ENCODE measurements around the gene UNKL. TPM values are rescaled to one million over a fixed set of nuclear protein-coding genes. Genes with fewer than 3 reads are reported as not detected.

UNKL gene
- total RNA-seq, 1 donor from 2014 or later, result 3.7 TPM

DNA sequence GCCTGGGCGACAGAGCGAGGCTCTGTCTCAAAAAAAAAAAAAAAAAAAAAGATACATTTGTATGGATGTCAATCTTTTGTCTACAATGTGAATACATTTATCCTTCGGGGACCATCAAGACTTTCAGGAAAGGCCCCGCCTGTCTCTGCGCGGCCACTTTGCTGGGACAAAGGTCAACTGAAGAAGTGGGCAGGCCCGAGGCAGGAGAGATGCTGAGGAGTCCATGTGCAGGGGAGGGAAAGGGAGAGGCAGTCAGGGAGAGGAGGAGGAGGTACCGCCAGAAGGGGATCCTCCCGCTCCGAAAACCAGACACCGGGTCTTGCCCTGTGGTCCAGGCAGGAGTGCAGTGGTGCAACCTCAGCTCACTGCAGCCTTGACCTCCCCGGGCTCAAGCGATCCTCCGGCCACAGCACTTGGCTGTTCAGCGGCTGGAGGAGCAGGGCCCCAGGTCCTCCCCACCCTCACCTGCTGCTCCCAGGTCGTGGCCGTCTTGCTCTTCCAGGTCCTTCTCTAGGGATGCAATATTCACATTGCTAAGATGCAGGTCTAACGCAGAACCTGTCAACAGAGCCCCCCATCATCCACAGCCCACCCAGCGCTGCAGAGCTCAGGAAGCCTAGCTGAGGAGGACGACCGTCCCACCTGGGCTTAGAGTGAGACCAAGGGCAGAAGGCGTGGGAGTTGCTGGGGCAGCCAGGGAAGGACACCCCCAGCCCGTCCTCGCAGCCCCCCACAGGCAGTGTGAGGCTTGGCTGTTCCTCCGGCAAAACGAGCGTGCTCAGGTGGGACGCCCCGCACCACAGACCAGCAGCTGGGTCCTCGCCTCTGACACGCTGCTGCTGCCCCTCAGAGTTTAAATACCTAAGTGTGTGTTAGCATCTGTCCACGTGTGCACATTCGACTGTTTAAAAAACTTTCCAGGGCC lies 43.2 kb downstream of the UNKL start:
- H3K9me3 ChIP-seq (ENCODE audit: control insufficient read depth in 3 of 3, low read length in 3 of 3), result no peaks in the 10 kb centered on the region
- no peaks in the 10 kb centered on the region for H3K4me1 ChIP-seq (ENCODE audit: control insufficient read depth in 3 of 3, insufficient read depth in 3 of 3, low read length in 3 of 3)
- peaks cover 23 to 25% (median 25%) of the 10 kb centered on the region in 3 donors for H3K36me3 ChIP-seq (ENCODE audit: control insufficient read depth in 3 of 3, insufficient read depth in 3 of 3, low read length in 3 of 3)
- no peaks in the 10 kb centered on the region for H3K27me3 ChIP-seq (ENCODE audit: control insufficient read depth in 3 of 3, insufficient read depth in 3 of 3, low read length in 3 of 3)
- no peak overlapping the region for H3K4me3 ChIP-seq (ENCODE audit: low read length in 3 of 3)
- H3K27ac ChIP-seq (ENCODE audit: low read depth, low read length), result no peak overlapping the region
- H3K9ac ChIP-seq (ENCODE audit: low read depth in 1 of 3, low read length in 3 of 3), result no peak overlapping the region

DNA sequence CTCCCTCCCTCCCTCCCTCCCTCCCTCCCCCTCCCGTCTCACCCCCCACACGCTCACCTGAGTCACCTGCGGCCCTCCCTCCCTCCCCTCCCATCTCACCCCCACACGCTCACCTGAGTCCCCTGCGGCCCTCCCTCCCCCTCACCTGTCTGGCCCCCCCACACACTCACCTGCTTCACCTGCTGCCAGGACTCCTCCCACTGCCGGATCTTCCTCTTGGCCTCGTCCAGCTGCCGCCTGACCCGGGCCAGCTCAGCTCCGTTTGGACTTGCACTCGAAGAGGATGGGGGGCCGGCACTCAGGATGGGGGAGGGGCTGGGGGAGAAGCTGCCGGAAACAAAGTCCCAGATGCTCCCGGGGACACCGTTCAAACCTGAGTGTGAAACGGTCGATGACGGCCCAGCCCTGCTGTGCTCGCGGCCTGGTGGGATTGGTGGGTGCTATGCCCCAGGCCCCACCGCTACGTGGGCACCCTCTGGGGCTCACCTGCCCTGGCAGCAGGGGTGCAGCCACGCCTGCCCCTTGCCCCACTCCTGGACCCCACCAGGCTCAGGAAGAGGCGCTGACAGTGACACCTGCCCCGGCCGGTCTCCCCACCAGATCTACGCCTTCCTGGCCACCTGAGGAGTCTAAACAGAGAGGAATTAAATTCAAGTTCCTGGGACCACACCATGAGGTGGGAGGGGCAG lies 46.9 kb downstream of the UNKL start:
- Histone ChIP-seq H3K4me3 (ENCODE audit: low read length in 3 of 3) (no peak overlapping the region), H3K9ac (ENCODE audit: low read depth in 1 of 3, low read length in 3 of 3) (no peak overlapping the region), H3K9me3 (ENCODE audit: control insufficient read depth in 3 of 3, low read length in 3 of 3) (no peaks in the 10 kb centered on the region), H3K36me3 (ENCODE audit: control insufficient read depth in 3 of 3, insufficient read depth in 3 of 3, low read length in 3 of 3) (peaks cover 42 to 52% (median 44%) of the 10 kb centered on the region in 3 donors), H3K27ac (ENCODE audit: low read depth, low read length) (no peak overlapping the region), H3K27me3 (ENCODE audit: control insufficient read depth in 3 of 3, insufficient read depth in 3 of 3, low read length in 3 of 3) (no peaks in the 10 kb centered on the region), H3K4me1 (ENCODE audit: control insufficient read depth in 3 of 3, insufficient read depth in 3 of 3, low read length in 3 of 3) (peaks cover 0 to 5% (median 0%) of the 10 kb centered on the region in 3 donors)

DNA sequence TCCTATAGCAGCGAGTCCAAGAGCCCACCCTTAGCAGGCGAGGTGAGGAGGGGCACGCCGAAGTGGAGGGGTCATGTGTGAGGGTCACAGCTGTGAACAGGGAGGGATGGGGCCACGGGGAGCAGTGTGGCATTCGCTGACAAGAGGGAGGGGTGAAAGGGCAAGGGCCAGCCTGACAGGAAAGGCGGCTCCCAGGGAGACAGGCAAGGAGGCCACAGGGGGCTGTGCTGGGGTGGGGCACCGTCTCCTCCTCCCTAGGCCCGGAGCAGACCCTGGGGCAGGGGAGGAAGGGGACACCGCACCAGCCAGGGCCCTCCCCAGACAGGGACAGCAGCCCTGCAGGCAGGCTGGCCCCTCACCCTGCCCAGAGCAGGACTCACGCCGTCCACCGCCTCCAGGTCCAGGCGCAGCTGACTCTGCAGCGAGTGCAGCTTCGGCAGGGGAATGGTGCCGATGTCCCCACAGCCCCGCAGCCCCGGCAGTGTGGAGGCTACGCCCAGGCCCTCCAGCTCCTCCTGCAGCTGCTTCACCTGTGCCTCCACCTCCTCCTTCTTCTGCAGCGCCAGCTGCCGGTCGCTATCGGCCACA lies 47.7 kb downstream of the UNKL start:
- Histone ChIP-seq H3K9me3 (ENCODE audit: control insufficient read depth in 3 of 3, low read length in 3 of 3) (no peaks in the 10 kb centered on the region), H3K36me3 (ENCODE audit: control insufficient read depth in 3 of 3, insufficient read depth in 3 of 3, low read length in 3 of 3) (peaks cover 48 to 60% (median 53%) of the 10 kb centered on the region in 3 donors)

DNA sequence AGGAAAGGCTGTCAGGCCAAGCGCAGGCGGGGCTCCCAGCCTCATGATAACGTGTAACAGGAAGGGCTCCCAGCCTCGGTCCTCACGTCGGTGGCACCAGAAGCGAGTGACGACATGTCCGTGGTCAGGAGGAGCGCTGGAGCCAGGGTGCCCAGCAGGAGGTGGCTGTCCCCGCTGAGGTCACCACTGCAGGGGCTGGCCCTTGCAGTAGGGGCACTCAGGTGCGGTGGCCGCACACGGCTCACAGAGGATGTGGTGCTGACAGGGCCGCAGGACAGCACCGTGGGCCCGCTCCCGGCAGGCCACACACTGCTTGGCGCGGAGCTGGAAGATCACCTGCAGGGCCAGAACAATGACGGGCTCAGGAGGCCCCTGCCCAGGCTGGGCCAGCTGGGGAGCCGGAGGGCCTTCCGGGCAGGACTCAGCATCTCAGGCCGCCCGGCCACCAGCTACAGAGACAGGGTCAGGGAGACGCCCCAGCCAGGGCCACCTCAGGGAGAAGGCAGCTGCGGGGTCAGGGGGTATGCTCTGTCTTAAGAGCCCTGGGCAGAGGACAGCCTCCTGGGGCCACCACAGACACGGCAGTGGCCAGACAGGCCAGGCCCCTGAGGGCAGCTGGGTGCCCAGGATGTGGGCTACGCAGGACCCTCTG lies 48.3 kb downstream of the UNKL start:
- Histone ChIP-seq H3K9me3 (ENCODE audit: control insufficient read depth in 3 of 3, low read length in 3 of 3) (no peaks in the 10 kb centered on the region), H3K9ac (ENCODE audit: low read depth in 1 of 3, low read length in 3 of 3) (no peak overlapping the region), H3K36me3 (ENCODE audit: control insufficient read depth in 3 of 3, insufficient read depth in 3 of 3, low read length in 3 of 3) (peaks cover 48 to 60% (median 51%) of the 10 kb centered on the region in 3 donors), H3K4me1 (ENCODE audit: control insufficient read depth in 3 of 3, insufficient read depth in 3 of 3, low read length in 3 of 3) (peaks cover 0 to 5% (median 0%) of the 10 kb centered on the region in 3 donors), H3K27me3 (ENCODE audit: control insufficient read depth in 3 of 3, insufficient read depth in 3 of 3, low read length in 3 of 3) (no peaks in the 10 kb centered on the region), H3K4me3 (ENCODE audit: low read length in 3 of 3) (no peak overlapping the region), H3K27ac (ENCODE audit: low read depth, low read length) (no peak overlapping the region)

More for the DNA sequence above, 47.7 kb downstream of the UNKL start:
- H3K4me1 ChIP-seq (ENCODE audit: control insufficient read depth in 3 of 3, insufficient read depth in 3 of 3, low read length in 3 of 3), result peaks cover 0 to 5% (median 0%) of the 10 kb centered on the region in 3 donors
- H3K9ac ChIP-seq (ENCODE audit: low read depth in 1 of 3, low read length in 3 of 3), result no peak overlapping the region
- H3K27me3 ChIP-seq (ENCODE audit: control insufficient read depth in 3 of 3, insufficient read depth in 3 of 3, low read length in 3 of 3), result no peaks in the 10 kb centered on the region
- no peak overlapping the region for H3K4me3 ChIP-seq (ENCODE audit: low read length in 3 of 3)
- H3K27ac ChIP-seq (ENCODE audit: low read depth, low read length), result no peak overlapping the region

DNA sequence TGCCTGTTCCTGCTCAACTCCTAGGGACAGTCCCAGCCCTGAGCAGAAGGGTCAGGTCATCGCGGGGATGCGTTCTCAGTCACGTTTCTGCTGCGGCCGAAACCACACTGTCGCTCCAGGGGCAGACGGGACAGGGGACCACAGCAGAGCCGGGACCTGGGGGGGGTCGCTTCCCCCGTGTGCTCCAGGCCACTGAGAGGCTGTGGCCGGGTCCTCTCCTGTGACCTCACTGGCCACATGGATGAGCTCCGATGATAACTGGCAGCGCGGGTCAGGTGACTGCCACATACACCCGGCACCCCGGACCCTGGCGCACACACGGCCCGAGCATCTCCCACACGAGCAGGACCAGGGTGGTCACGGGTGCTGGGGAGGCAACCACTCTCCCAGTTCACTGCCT lies 50.0 kb downstream of the UNKL start:
- H3K9me3 ChIP-seq (ENCODE audit: control insufficient read depth in 3 of 3, low read length in 3 of 3), result no peaks in the 10 kb centered on the region
- no peak overlapping the region for H3K9ac ChIP-seq (ENCODE audit: low read depth in 1 of 3, low read length in 3 of 3)
- no peaks in the 10 kb centered on the region for H3K27me3 ChIP-seq (ENCODE audit: control insufficient read depth in 3 of 3, insufficient read depth in 3 of 3, low read length in 3 of 3)
- no peak overlapping the region for H3K27ac ChIP-seq (ENCODE audit: low read depth, low read length)
- H3K4me1 ChIP-seq (ENCODE audit: control insufficient read depth in 3 of 3, insufficient read depth in 3 of 3, low read length in 3 of 3), result peaks cover 0 to 5% (median 0%) of the 10 kb centered on the region in 3 donors
- H3K4me3 ChIP-seq (ENCODE audit: low read length in 3 of 3), result no peak overlapping the region
- H3K36me3 ChIP-seq (ENCODE audit: control insufficient read depth in 3 of 3, insufficient read depth in 3 of 3, low read length in 3 of 3), result peaks cover 44 to 61% (median 50%) of the 10 kb centered on the region in 3 donors

DNA sequence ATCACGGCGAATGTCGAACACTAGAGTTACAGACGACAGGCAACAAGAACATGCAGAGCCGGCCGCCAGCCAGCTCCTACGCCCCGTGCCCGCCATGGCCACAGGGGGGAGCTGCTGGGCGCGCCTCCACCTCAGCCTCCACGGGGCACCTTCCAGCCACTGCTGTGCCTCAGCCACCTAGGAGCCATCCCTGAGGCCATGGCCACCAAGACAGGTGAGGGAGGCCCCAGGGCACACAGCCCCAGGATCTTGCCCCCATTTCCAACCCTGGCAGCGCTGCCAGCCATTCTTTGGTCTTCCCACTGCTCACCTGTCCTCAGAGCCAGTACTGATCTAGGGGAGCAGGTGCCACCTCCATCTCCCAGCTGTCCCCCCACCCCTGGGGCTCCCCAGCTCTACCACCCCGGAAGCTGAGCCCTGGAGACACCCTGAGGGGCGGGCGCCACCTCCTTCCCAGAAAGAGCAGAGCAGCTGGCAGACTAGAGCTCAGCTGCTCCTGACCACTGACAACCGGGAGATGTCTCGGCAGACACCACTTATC lies 50.9 kb downstream of the UNKL start:
- H3K9ac ChIP-seq (ENCODE audit: low read depth in 1 of 3, low read length in 3 of 3), result no peak overlapping the region
- H3K4me1 ChIP-seq (ENCODE audit: control insufficient read depth in 3 of 3, insufficient read depth in 3 of 3, low read length in 3 of 3), result peaks cover 0 to 5% (median 0%) of the 10 kb centered on the region in 3 donors
- H3K27ac ChIP-seq (ENCODE audit: low read depth, low read length), result no peak overlapping the region
- peaks cover 44 to 62% (median 50%) of the 10 kb centered on the region in 3 donors for H3K36me3 ChIP-seq (ENCODE audit: control insufficient read depth in 3 of 3, insufficient read depth in 3 of 3, low read length in 3 of 3)
- H3K4me3 ChIP-seq (ENCODE audit: low read length in 3 of 3), result no peak overlapping the region
- no peaks in the 10 kb centered on the region for H3K9me3 ChIP-seq (ENCODE audit: control insufficient read depth in 3 of 3, low read length in 3 of 3)
- no peaks in the 10 kb centered on the region for H3K27me3 ChIP-seq (ENCODE audit: control insufficient read depth in 3 of 3, insufficient read depth in 3 of 3, low read length in 3 of 3)

DNA sequence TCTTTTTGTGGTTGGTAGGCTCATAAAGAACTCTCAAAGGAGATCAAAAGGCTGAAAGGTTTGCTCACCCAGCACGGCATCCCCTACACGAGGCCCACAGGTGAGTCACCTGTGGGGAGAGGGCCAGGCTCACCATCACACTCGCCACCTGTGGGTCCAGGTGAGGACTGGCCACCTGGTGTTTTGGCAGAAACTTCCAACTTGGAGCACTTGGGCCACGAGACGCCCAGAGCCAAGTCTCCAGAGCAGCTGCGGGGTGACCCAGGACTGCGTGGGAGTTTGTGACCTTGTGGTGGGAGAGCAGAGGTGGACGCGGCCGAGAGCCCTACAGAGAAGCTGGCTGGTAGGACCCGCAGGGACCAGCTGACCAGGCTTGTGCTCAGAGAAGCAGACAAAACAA lies 51.7 kb downstream of the UNKL start:
- Histone ChIP-seq H3K9me3 (ENCODE audit: control insufficient read depth in 3 of 3, low read length in 3 of 3) (no peaks in the 10 kb centered on the region), H3K4me1 (ENCODE audit: control insufficient read depth in 3 of 3, insufficient read depth in 3 of 3, low read length in 3 of 3) (peaks cover 0 to 7% (median 5%) of the 10 kb centered on the region in 3 donors), H3K9ac (ENCODE audit: low read depth in 1 of 3, low read length in 3 of 3) (no peak overlapping the region), H3K36me3 (ENCODE audit: control insufficient read depth in 3 of 3, insufficient read depth in 3 of 3, low read length in 3 of 3) (peaks cover 44 to 62% (median 53%) of the 10 kb centered on the region in 3 donors), H3K27me3 (ENCODE audit: control insufficient read depth in 3 of 3, insufficient read depth in 3 of 3, low read length in 3 of 3) (no peaks in the 10 kb centered on the region), H3K27ac (ENCODE audit: low read depth, low read length) (no peak overlapping the region), H3K4me3 (ENCODE audit: low read length in 3 of 3) (no peak overlapping the region)

DNA sequence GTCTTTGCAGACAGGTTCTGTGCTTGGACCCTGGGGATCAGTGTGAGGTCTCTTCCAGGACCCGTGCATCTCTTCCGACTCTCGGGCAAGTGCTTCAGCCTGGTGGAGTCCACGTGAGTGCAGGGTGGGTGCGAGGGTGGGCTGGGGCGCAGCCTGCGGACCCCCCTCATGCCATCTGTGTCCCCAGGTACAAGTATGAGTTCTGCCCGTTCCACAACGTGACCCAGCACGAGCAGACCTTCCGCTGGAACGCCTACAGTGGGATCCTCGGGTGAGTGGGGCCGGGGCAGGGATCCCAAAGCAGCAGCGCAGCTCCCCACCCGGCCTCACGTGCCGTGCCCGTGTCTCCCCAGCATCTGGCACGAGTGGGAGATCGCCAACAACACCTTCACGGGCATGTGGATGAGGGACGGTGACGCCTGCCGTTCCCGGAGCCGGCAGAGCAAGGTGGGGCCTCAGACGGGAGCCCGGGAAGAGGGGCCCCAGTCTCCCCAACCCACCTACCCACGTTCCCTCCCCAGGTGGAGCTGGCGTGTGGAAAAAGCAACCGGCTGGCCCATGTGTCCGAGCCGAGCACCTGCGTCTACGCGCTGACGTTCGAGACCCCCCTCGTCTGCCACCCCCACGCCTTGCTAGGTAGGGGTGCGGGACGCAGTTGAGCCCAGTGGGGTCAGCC lies 52.7 kb downstream of the UNKL start:
- H3K4me1 ChIP-seq (ENCODE audit: control insufficient read depth in 3 of 3, insufficient read depth in 3 of 3, low read length in 3 of 3), result peaks cover 0 to 7% (median 5%) of the 10 kb centered on the region in 3 donors
- no peaks in the 10 kb centered on the region for H3K27me3 ChIP-seq (ENCODE audit: control insufficient read depth in 3 of 3, insufficient read depth in 3 of 3, low read length in 3 of 3)
- no peak overlapping the region for H3K9ac ChIP-seq (ENCODE audit: low read depth in 1 of 3, low read length in 3 of 3)
- H3K4me3 ChIP-seq (ENCODE audit: low read length in 3 of 3), result no peak overlapping the region
- no peak overlapping the region for H3K27ac ChIP-seq (ENCODE audit: low read depth, low read length)
- H3K9me3 ChIP-seq (ENCODE audit: control insufficient read depth in 3 of 3, low read length in 3 of 3), result no peaks in the 10 kb centered on the region
- peaks cover 39 to 57% (median 49%) of the 10 kb centered on the region in 3 donors for H3K36me3 ChIP-seq (ENCODE audit: control insufficient read depth in 3 of 3, insufficient read depth in 3 of 3, low read length in 3 of 3)
